Endothelial cell of umbilical vein (primary cell): ENCODE results near the gene CHSY1. TPM values are rescaled to one million over a fixed set of nuclear protein-coding genes. Genes with fewer than 3 reads are reported as not detected.
A peak's percentile ranks its signal among the peaks of the same experiment; 100 is the strongest.

Experiments used
- BruUV-seq: library from RNA; stranded (reverse); fragments of 400-500 nt; replicated peaks from 2 replicates; lab custom pipeline; 2021; lab: Mats Ljungman, UMichigan
- CTCF ChIA-PET: fragments of 300-600, 350-600 bp; sonication (Branson Sonifier 250); formaldehyde crosslinking; loops from one replicate; lab custom pipeline; 2021; ENCODE audit warnings: antibody characterized with exemption, inconsistent platforms; lab: Charles Lee
- POLR2A ChIA-PET: fragments of 300-600, 350-600 bp; sonication (Branson Sonifier 250); formaldehyde crosslinking; loops from one replicate; lab custom pipeline; 2021; ENCODE audit warnings: antibody characterized with exemption, inconsistent platforms; lab: Charles Lee
- DNase-seq: peaks from one replicate; pipeline ENCODE4 v3.0.0-alpha.2; 2011; ENCODE audit warnings: low read depth, low spot score
- FAIRE-seq: peaks from 2 replicates; lab custom pipeline; 2011; peaks lifted over from hg19 to GRCh38; lab: Jason Lieb, UNC
- H2AFZ ChIP-seq: 2 replicates; pipeline ENCODE4 v1.6.0; 2012; ENCODE audit warnings: low read depth, low read length, control low read depth, inconsistent platforms
- H3K27ac ChIP-seq: 2 replicates; pipeline ENCODE4 v1.5.1; 2011; ENCODE audit warnings: low read depth, mild to moderate bottlenecking, control low read depth, low read length, moderate library complexity; ENCODE audit not compliant: insufficient read depth
- H3K27me3 ChIP-seq, 2 experiments: 2 replicates each; pipeline versions ENCODE4 v1.6.0 to v1.6.1; 2011; ENCODE audit warnings: low read length in 2 of 2, mixed read lengths in 1 of 2; ENCODE audit not compliant: control insufficient read depth in 2 of 2, insufficient read depth in 2 of 2
- H3K36me3 ChIP-seq, 2 experiments: 2 replicates in 1 of 2; 3 replicates in 1 of 2; pipeline ENCODE4 v1.5.1; 2011; ENCODE audit warnings: low read length in 2 of 2, mild to moderate bottlenecking in 1 of 2, moderate library complexity in 1 of 2; ENCODE audit not compliant: control insufficient read depth in 2 of 2, insufficient read depth in 2 of 2; ENCODE audit errors: extremely low read depth in 1 of 2
- H3K4me1 ChIP-seq: 3 replicates; pipeline ENCODE4 v1.5.1; 2011; ENCODE audit warnings: mild to moderate bottlenecking, low read length; ENCODE audit not compliant: control insufficient read depth, insufficient read depth; ENCODE audit errors: extremely low read depth
- H3K4me2 ChIP-seq: 2 replicates; pipeline ENCODE4 v1.6.1; 2011; ENCODE audit warnings: low read length, control low read depth, mixed read lengths; ENCODE audit not compliant: insufficient read depth
- H3K4me3 ChIP-seq, 3 experiments: fragments of 200-600 bp in 1 of 3; sonication (generic), shearing (Covaris generic) in 1 of 3; replicated peaks in 1 of 3; 2 replicates each; pipeline ENCODE4 v1.5.1; 2011 to 2016; ENCODE audit warnings: control low read depth in 3 of 3, low read length in 3 of 3, mild to moderate bottlenecking in 2 of 3, inconsistent platforms in 1 of 3, low read depth in 1 of 3, moderate library complexity in 1 of 3; ENCODE audit not compliant: insufficient read depth in 1 of 3
- H3K79me2 ChIP-seq: 2 replicates; pipeline ENCODE4 v1.6.0; 2012; ENCODE audit warnings: low read length, inconsistent platforms; ENCODE audit not compliant: control insufficient read depth, insufficient read depth
- H3K9ac ChIP-seq: replicated peaks from 2 replicates; pipeline ENCODE3; 2011; ENCODE audit warnings: low read length, control low read depth; ENCODE audit not compliant: insufficient read depth; ENCODE audit errors: extremely low read depth
- H3K9me1 ChIP-seq: replicated peaks from 3 replicates; pipeline ENCODE4 v1.6.0; 2011; ENCODE audit warnings: mild to moderate bottlenecking, low read length; ENCODE audit not compliant: control insufficient read depth, insufficient read depth; ENCODE audit errors: extremely low read depth
- H3K9me3 ChIP-seq: replicated peaks from 2 replicates; pipeline ENCODE4 v1.5.1; 2012; ENCODE audit warnings: low read length, inconsistent platforms; ENCODE audit not compliant: control insufficient read depth, insufficient read depth
- H4K20me1 ChIP-seq: replicated peaks from 2 replicates; pipeline ENCODE3; 2011; ENCODE audit warnings: mild to moderate bottlenecking, low read length; ENCODE audit not compliant: control insufficient read depth, insufficient read depth; ENCODE audit errors: extremely low read depth
- CTCF ChIP-seq, 2 donors: IDR thresholded peaks; 1 replicate in 1 of 2; 2 replicates in 1 of 2; pipeline ENCODE4 v1.5.1; 2011; ENCODE audit warnings: low read length in 2 of 2, mild to moderate bottlenecking in 2 of 2, moderate library complexity in 2 of 2, control low read depth in 1 of 2, inconsistent platforms in 1 of 2, low read depth in 1 of 2; ENCODE audit not compliant: insufficient read depth in 1 of 2; ENCODE audit errors: extremely low read depth in 1 of 2
- EZH2 ChIP-seq: IDR thresholded peaks from 2 replicates; pipeline ENCODE4 v1.6.1; 2012; ENCODE audit warnings: borderline replicate concordance, low read depth, mild to moderate bottlenecking, moderate library complexity, low read length, inconsistent platforms; ENCODE audit not compliant: severe bottlenecking
- FOS ChIP-seq: IDR thresholded peaks from 2 replicates; pipeline ENCODE4 v1.6.1; 2011; ENCODE audit warnings: mild to moderate bottlenecking, low read length, moderate library complexity, borderline replicate concordance; ENCODE audit not compliant: insufficient read depth
- GATA2 ChIP-seq: IDR thresholded peaks from 2 replicates; pipeline ENCODE4 v1.7.0; 2011; ENCODE audit warnings: low read depth, mild to moderate bottlenecking, moderate library complexity, mixed read lengths, low read length; ENCODE audit not compliant: insufficient read length, insufficient read depth
- JUN ChIP-seq: IDR thresholded peaks from 2 replicates; pipeline ENCODE4 v1.6.1; 2011; ENCODE audit warnings: borderline replicate concordance, low read depth; ENCODE audit not compliant: insufficient read length, insufficient read depth
- MAX ChIP-seq: IDR thresholded peaks from 2 replicates; pipeline ENCODE4 v1.6.1; 2011; ENCODE audit not compliant: insufficient read depth, insufficient read length
- MYC ChIP-seq: IDR thresholded peaks from one replicate; pipeline ENCODE4 v1.6.1; 2011; ENCODE audit warnings: mild to moderate bottlenecking, low read depth, low read length
- POLR2A ChIP-seq: IDR thresholded peaks from 2 replicates; pipeline ENCODE4 v1.6.1; 2012; ENCODE audit warnings: low read depth, mild to moderate bottlenecking, control low read depth, low read length
- POLR2AphosphoS5 ChIP-seq: IDR thresholded peaks from 2 replicates; pipeline ENCODE4 v1.6.1; 2012; ENCODE audit warnings: low read depth, mild to moderate bottlenecking, control low read depth, low read length, moderate library complexity; ENCODE audit not compliant: insufficient read depth
- dilution Hi-C: fragments of 300-500 bp; cut with MboI; formaldehyde crosslinking; loops from one replicate; pipeline ENCODE4 v1.15.0; 2019; ENCODE audit warnings: low sequenced_read_pairs; ENCODE audit not compliant: extremely low pct_ligation_motif_present
- intact Hi-C: fragments of 100-400 bp; cut with micrococcal nuclease; formaldehyde crosslinking; loops from one replicate; pipeline ENCODE4 v1.10.0; 2022
- polyA plus RNA-seq, 4 experiments: library from polyadenylated mRNA; depleted of rRNA in 3 of 4; stranded (reverse) in 3 of 4; unstranded in 1 of 4; fragments of >200 nt; gene quantifications; 2 replicates each; pipeline versions ENCODE4 v1.2.1 to v1.2.3, GENCODE V29; 2011 to 2012; ENCODE audit warnings: missing spikeins in 1 of 4
- total RNA-seq: library from RNA; stranded (reverse); gene quantifications from 2 replicates; pipeline ENCODE4 v1.2.3, GENCODE V29; 2021

Gene CHSY1
- total and polyA plus RNA-seq, 2 donors (not counting 3 experiments of a cell fraction or from before 2014, with no cell fraction given), result 23.7 to 50.8 TPM

GRCh38 chr15:101183931-101184305 lies 67.9 kb downstream of the CHSY1 start:
- DNase-seq (no peak), FAIRE-seq (no peak)
- H3K9ac ChIP-seq, result peak overlapping the region; percentile 14
- H3K9me1 ChIP-seq, result no peaks in the 10 kb centered on the region
- no peaks in the 10 kb centered on the region for H3K36me3 ChIP-seq
- dilution Hi-C loops (no loop called here), intact Hi-C loops (loop anchor here (1.0 to 10.0 kb wide), 4 partner anchors 17 to 279 kb away; partner anchors contain the start of gene CHSY1)
- TF ChIP-seq FOS (no peak), POLR2AphosphoS5 (no peak), MAX (no peak), MYC (no peak), POLR2A (no peak), JUN (no peak), EZH2 (no peak), CTCF (IDR thresholded peaks at IDR 0.05; ENCODE audit: extremely low read depth in 1 of 2, insufficient read depth in 1 of 2, low read depth in 1 of 2, low read length in 2 of 2) (no peak), GATA2 (no peak)
- no peaks in the 10 kb centered on the region for H4K20me1 ChIP-seq
- no peaks in the 10 kb centered on the region for H3K9me3 ChIP-seq
- H3K27ac ChIP-seq, result peak overlapping the region; percentile 57
- peaks cover 53% of the 10 kb centered on the region for H3K4me1 ChIP-seq
- H3K4me2 ChIP-seq, result peak overlapping the region; percentile 46
- H2AFZ ChIP-seq, result no peak overlapping the region
- H3K79me2 ChIP-seq, result peaks cover 60% of the 10 kb centered on the region
- H3K27me3 ChIP-seq, result no peaks in the 10 kb centered on the region
- H3K4me3 ChIP-seq, result no peak overlapping the region
- BruUV-seq, result no TSS peak
- ChIA-PET CTCF (interaction anchor here (0.8 to 1.6 kb wide), 5 partner anchors 12 to 62 kb away, joined by 3 to 8 read pairs (median 4); no protein-coding TSS in a partner anchor), POLR2A (interaction anchor here (0.8 to 1.4 kb wide), 2 partner anchors 16 to 64 kb away, joined by 4 to 8 read pairs; no protein-coding TSS in a partner anchor)
